WTC11 (cell line): ENCODE measurements around the gene KCNIP3. TPM values are rescaled to one million over a fixed set of nuclear protein-coding genes. Genes with fewer than 3 reads are reported as not detected.

Experiments
- ATAC-seq: fragments of 200-7000 bp; cut with Tn5 transposase; 2 replicates; pipeline ENCODE4 v1.10.0; 2021; ENCODE audit warnings: mild to moderate bottlenecking, moderate library complexity
- CTCF ChIA-PET: fragments of 300-600 bp; sonication (Branson Sonifier 250); formaldehyde crosslinking; loops from one replicate; lab custom pipeline; 2021; ENCODE audit warnings: antibody characterized with exemption; lab: Charles Lee
- POLR2A ChIA-PET: fragments of 350-600 bp; sonication (Branson Sonifier 250); formaldehyde crosslinking; loops from one replicate; lab custom pipeline; 2021; ENCODE audit warnings: antibody characterized with exemption; lab: Charles Lee
- DNase-seq: peaks from one replicate; pipeline ENCODE4 v3.0.0; 2021; ENCODE audit warnings: low spot score
- H3K27ac Mint-ChIP-seq: 2 replicates; pipeline ENCODE4 v1.8.0; 2021; ENCODE audit warnings: mixed read lengths
- H3K27me3 Mint-ChIP-seq: 2 replicates; pipeline ENCODE4 v1.8.0; 2021; ENCODE audit warnings: low read depth, mild to moderate bottlenecking, moderate library complexity, mixed read lengths
- H3K36me3 Mint-ChIP-seq: 2 replicates; pipeline ENCODE4 v1.8.0; 2021; ENCODE audit warnings: mixed read lengths
- H3K4me1 Mint-ChIP-seq: 2 replicates; pipeline ENCODE4 v1.8.0; 2022; ENCODE audit warnings: mixed read lengths
- H3K4me3 Mint-ChIP-seq: 2 replicates; pipeline ENCODE4 v1.8.0; 2021; ENCODE audit warnings: mild to moderate bottlenecking, moderate library complexity, mixed read lengths
- H3K9me3 Mint-ChIP-seq: 2 replicates; pipeline ENCODE4 v1.8.0; 2021; ENCODE audit warnings: mixed read lengths
- AR ChIP-seq: fragments of 250-450 bp; sonication (Bioruptor Pico); IDR thresholded peaks from 2 replicates; pipeline ENCODE4 v1.9.0; 2021; ENCODE audit warnings: mild to moderate bottlenecking
- ATF1 ChIP-seq: sonication (generic); formaldehyde crosslinking; IDR thresholded peaks from 2 replicates; pipeline ENCODE4 v1.8.1; 2023; ENCODE audit warnings: mild to moderate bottlenecking, moderate library complexity, missing genetic modification reagents
- CREB1 ChIP-seq: sonication (generic); formaldehyde crosslinking; IDR thresholded peaks from 2 replicates; pipeline ENCODE4 v1.8.0; 2023; ENCODE audit warnings: mild to moderate bottlenecking, missing genetic modification reagents
- FOXK1 ChIP-seq: sonication (generic); formaldehyde crosslinking; IDR thresholded peaks from 2 replicates; pipeline ENCODE4 v1.8.0; 2022; ENCODE audit warnings: mild to moderate bottlenecking, moderate library complexity, missing genetic modification reagents
- FOXP1 ChIP-seq: sonication (generic); formaldehyde crosslinking; IDR thresholded peaks from 2 replicates; pipeline ENCODE4 v1.8.0; 2022; ENCODE audit warnings: missing genetic modification reagents, mild to moderate bottlenecking, moderate library complexity, borderline replicate concordance
- GABPB1 ChIP-seq: sonication (generic); formaldehyde crosslinking; IDR thresholded peaks from 2 replicates; pipeline ENCODE4 v1.8.1; 2023; ENCODE audit warnings: mild to moderate bottlenecking, missing genetic modification reagents
- GTF2I ChIP-seq: fragments of 250-450 bp; sonication (Bioruptor Pico); conservative IDR thresholded peaks from 2 replicates; pipeline ENCODE4 v1.4.0; 2021; ENCODE audit warnings: mild to moderate bottlenecking
- HMGXB4 ChIP-seq: sonication (generic); formaldehyde crosslinking; IDR thresholded peaks from 2 replicates; pipeline ENCODE4 v1.8.1; 2023; ENCODE audit warnings: mild to moderate bottlenecking, moderate library complexity, missing genetic modification reagents
- MXD4 ChIP-seq: fragments of 250-450 bp; sonication (Bioruptor Pico); IDR thresholded peaks from 2 replicates; pipeline ENCODE4 v1.8.0; 2021; ENCODE audit warnings: mild to moderate bottlenecking, moderate library complexity, borderline replicate concordance
- PRDM15 ChIP-seq: sonication (generic); formaldehyde crosslinking; IDR thresholded peaks from 2 replicates; pipeline ENCODE4 v1.8.0; 2022; ENCODE audit warnings: missing genetic modification reagents
- SMAD3 ChIP-seq: sonication (generic); formaldehyde crosslinking; IDR thresholded peaks from 2 replicates; pipeline ENCODE4 v1.8.0; 2022; ENCODE audit warnings: missing genetic modification reagents, mild to moderate bottlenecking, borderline replicate concordance
- SP1 ChIP-seq: sonication (generic); formaldehyde crosslinking; conservative IDR thresholded peaks from 2 replicates; pipeline ENCODE4 v1.8.1; 2022; ENCODE audit warnings: missing genetic modification reagents
- STAT6 ChIP-seq: sonication (generic); formaldehyde crosslinking; conservative IDR thresholded peaks from 2 replicates; pipeline ENCODE4 v1.8.1; 2023; ENCODE audit warnings: mild to moderate bottlenecking, low read depth, missing genetic modification reagents, moderate library complexity
- TEAD1 ChIP-seq: sonication (generic); formaldehyde crosslinking; IDR thresholded peaks from 2 replicates; pipeline ENCODE4 v1.8.0; 2022; ENCODE audit warnings: mild to moderate bottlenecking, missing genetic modification reagents
- TP53 ChIP-seq: sonication (generic); formaldehyde crosslinking; IDR thresholded peaks from 2 replicates; pipeline ENCODE4 v1.8.1; 2023; ENCODE audit warnings: mild to moderate bottlenecking, missing genetic modification reagents
- ZMAT4 ChIP-seq: fragments of 250-450 bp; sonication (Bioruptor Pico); IDR thresholded peaks from 2 replicates; pipeline ENCODE4 v1.9.0; 2021; ENCODE audit warnings: mild to moderate bottlenecking
- ZNF219 ChIP-seq: sonication (generic); formaldehyde crosslinking; IDR thresholded peaks from 2 replicates; pipeline ENCODE4 v1.8.0; 2023; ENCODE audit warnings: missing genetic modification reagents, mild to moderate bottlenecking, borderline replicate concordance
- ZNF263 ChIP-seq: sonication (generic); formaldehyde crosslinking; IDR thresholded peaks from 2 replicates; pipeline ENCODE4 v1.8.1; 2022; ENCODE audit warnings: low read depth, mild to moderate bottlenecking, moderate library complexity, missing genetic modification reagents
- total RNA-seq: library from RNA; stranded (reverse); gene quantifications from 3 replicates; pipeline ENCODE4 v1.2.3, GENCODE V29; 2021
- TF ChIP-seq, protein P1 (sequence below): sonication (generic); formaldehyde crosslinking; IDR thresholded peaks from 2 replicates; pipeline ENCODE4 v1.8.1; 2023; ENCODE audit warnings: mild to moderate bottlenecking, missing genetic modification reagents, moderate library complexity
- TF ChIP-seq, protein P2 (sequence below): fragments of 250-450 bp; sonication (Bioruptor Pico); conservative IDR thresholded peaks from 2 replicates; pipeline ENCODE4 v1.9.0; 2021; ENCODE audit warnings: mild to moderate bottlenecking
- TF ChIP-seq, protein P3 (sequence below): fragments of 250-450 bp; sonication (Bioruptor Pico); IDR thresholded peaks from 2 replicates; pipeline ENCODE4 v2.1.2; 2022; ENCODE audit warnings: mild to moderate bottlenecking, moderate library complexity

Gene KCNIP3
- total RNA-seq, 1 experiment from 2014 or later = 2.1 TPM

- TF ChIP-seq CREB1 (CRISPR knock-in tag) (no peak), ZNF219 (no peak), SMAD3 (no peak), GTF2I (CRISPR knock-in tag) (no peak), TP53 (CRISPR knock-in tag) (no peak), PRDM15 (no peak)
- TF ChIP-seq, protein P1, sequence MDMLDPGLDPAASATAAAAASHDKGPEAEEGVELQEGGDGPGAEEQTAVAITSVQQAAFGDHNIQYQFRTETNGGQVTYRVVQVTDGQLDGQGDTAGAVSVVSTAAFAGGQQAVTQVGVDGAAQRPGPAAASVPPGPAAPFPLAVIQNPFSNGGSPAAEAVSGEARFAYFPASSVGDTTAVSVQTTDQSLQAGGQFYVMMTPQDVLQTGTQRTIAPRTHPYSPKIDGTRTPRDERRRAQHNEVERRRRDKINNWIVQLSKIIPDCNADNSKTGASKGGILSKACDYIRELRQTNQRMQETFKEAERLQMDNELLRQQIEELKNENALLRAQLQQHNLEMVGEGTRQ (CRISPR knock-in tag) = no peak
These were observed 9.9 kb downstream of the KCNIP3 start (continued) for GRCh38 chr2:95307036-95307435.

- POLR2A ChIA-PET = no interaction called here
- CTCF ChIA-PET = interaction anchor here (1.2 to 5.1 kb wide), 4 partner anchors 31 to 81 kb away, joined by 3 to 42 read pairs (median 4); no protein-coding TSS in a partner anchor
- H3K4me1 Mint-ChIP-seq = no peaks in the 10 kb centered on the region; the same call in 1 of the 2 replicates
- no peak for DNase-seq
- no peak overlapping the region for H3K4me3 Mint-ChIP-seq
- no peaks in the 10 kb centered on the region for H3K27me3 Mint-ChIP-seq
- H3K9me3 Mint-ChIP-seq = no peaks in the 10 kb centered on the region
- no peak for ATAC-seq
- no peaks in the 10 kb centered on the region for H3K36me3 Mint-ChIP-seq
- H3K27ac Mint-ChIP-seq = no peak overlapping the region; the same call in 1 of the 2 replicates
- TF ChIP-seq AR (CRISPR knock-in tag) (no peak), HMGXB4 (no peak), SP1 (CRISPR knock-in tag) (no peak), ZNF263 (CRISPR knock-in tag) (no peak), ATF1 (no peak), FOXK1 (CRISPR knock-in tag) (no peak), STAT6 (no peak), TP53 (CRISPR knock-in tag) (no peak), GABPB1 (CRISPR knock-in tag) (no peak), ZMAT4 (CRISPR knock-in tag) (no peak), FOXP1 (no peak), MXD4 (no peak), TEAD1 (CRISPR knock-in tag) (no peak)
- TF ChIP-seq, protein P2, sequence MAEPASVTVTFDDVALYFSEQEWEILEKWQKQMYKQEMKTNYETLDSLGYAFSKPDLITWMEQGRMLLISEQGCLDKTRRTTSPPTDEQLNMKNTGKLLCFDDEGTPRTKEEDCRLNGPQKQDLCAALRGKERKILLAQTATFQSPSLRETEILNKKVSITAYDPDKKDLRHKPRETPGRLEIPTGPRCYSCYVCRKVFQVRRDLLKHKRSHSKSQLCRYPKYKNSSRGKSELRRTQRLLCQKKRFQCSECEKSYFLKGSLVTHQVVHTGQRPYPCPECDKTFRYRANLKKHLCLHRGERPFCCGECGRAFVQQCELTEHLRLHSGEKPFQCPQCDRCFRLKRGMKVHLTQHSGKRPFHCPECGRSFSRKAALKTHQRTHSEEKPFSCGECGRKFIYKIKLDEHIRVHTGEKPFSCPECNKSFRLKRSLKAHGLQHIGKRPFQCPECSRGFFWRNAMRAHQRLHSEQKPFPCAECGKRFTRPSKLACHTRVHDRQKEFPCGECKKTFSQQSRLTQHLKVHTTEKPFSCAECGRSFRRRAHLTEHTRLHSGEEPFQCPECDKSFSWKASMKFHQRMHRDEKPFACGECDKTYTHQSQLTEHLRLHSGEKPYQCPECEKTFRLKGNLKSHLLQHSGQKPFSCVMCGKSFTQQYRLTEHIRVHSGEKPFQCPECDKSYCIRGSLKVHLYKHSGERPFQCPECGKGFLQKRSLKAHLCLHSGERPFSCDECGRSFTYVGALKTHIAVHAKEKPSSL (CRISPR knock-in tag) = no peak
- TF ChIP-seq, protein P3, sequence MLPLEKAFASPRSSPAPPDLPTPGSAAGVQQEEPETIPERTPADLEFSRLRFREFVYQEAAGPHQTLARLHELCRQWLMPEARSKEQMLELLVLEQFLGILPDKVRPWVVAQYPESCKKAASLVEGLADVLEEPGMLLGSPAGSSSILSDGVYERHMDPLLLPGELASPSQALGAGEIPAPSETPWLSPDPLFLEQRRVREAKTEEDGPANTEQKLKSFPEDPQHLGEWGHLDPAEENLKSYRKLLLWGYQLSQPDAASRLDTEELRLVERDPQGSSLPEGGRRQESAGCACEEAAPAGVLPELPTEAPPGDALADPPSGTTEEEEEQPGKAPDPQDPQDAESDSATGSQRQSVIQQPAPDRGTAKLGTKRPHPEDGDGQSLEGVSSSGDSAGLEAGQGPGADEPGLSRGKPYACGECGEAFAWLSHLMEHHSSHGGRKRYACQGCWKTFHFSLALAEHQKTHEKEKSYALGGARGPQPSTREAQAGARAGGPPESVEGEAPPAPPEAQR = no peak
These were observed 10.7 kb downstream of the KCNIP3 start for GRCh38 chr2:95307878-95308277.
